Endothelial cell of umbilical vein (primary cell): ENCODE results near the gene KIAA0232. TPM values are rescaled to one million over a fixed set of nuclear protein-coding genes. Genes with fewer than 3 reads are reported as not detected.

Experiments
- BruUV-seq: library from RNA; stranded (reverse); fragments of 400-500 nt; replicated peaks from 2 replicates; lab custom pipeline; 2021; lab: Mats Ljungman, UMichigan
- CTCF ChIA-PET: fragments of 300-600, 350-600 bp; sonication (Branson Sonifier 250); formaldehyde crosslinking; loops from one replicate; lab custom pipeline; 2021; ENCODE audit warnings: antibody characterized with exemption, inconsistent platforms; lab: Charles Lee
- POLR2A ChIA-PET: fragments of 300-600, 350-600 bp; sonication (Branson Sonifier 250); formaldehyde crosslinking; loops from one replicate; lab custom pipeline; 2021; ENCODE audit warnings: antibody characterized with exemption, inconsistent platforms; lab: Charles Lee
- DNase-seq: peaks from one replicate; pipeline ENCODE4 v3.0.0-alpha.2; 2011; ENCODE audit warnings: low read depth, low spot score
- FAIRE-seq: peaks from 2 replicates; lab custom pipeline; 2011; peaks lifted over from hg19 to GRCh38; lab: Jason Lieb, UNC
- H2AFZ ChIP-seq: 2 replicates; pipeline ENCODE4 v1.6.0; 2012; ENCODE audit warnings: low read depth, low read length, control low read depth, inconsistent platforms
- H3K27ac ChIP-seq: 2 replicates; pipeline ENCODE4 v1.5.1; 2011; ENCODE audit warnings: low read depth, mild to moderate bottlenecking, control low read depth, low read length, moderate library complexity; ENCODE audit not compliant: insufficient read depth
- H3K27me3 ChIP-seq, 2 experiments: 2 replicates each; pipeline versions ENCODE4 v1.6.0 to v1.6.1; 2011; ENCODE audit warnings: low read length in 2 of 2, mixed read lengths in 1 of 2; ENCODE audit not compliant: control insufficient read depth in 2 of 2, insufficient read depth in 2 of 2
- H3K36me3 ChIP-seq, 2 experiments: 2 replicates in 1 of 2; 3 replicates in 1 of 2; pipeline ENCODE4 v1.5.1; 2011; ENCODE audit warnings: low read length in 2 of 2, mild to moderate bottlenecking in 1 of 2, moderate library complexity in 1 of 2; ENCODE audit not compliant: control insufficient read depth in 2 of 2, insufficient read depth in 2 of 2; ENCODE audit errors: extremely low read depth in 1 of 2
- H3K4me1 ChIP-seq: 3 replicates; pipeline ENCODE4 v1.5.1; 2011; ENCODE audit warnings: mild to moderate bottlenecking, low read length; ENCODE audit not compliant: control insufficient read depth, insufficient read depth; ENCODE audit errors: extremely low read depth
- H3K4me2 ChIP-seq: 2 replicates; pipeline ENCODE4 v1.6.1; 2011; ENCODE audit warnings: low read length, control low read depth, mixed read lengths; ENCODE audit not compliant: insufficient read depth
- H3K4me3 ChIP-seq, 3 experiments: fragments of 200-600 bp in 1 of 3; sonication (generic), shearing (Covaris generic) in 1 of 3; replicated peaks in 1 of 3; 2 replicates each; pipeline ENCODE4 v1.5.1; 2011 to 2016; ENCODE audit warnings: control low read depth in 3 of 3, low read length in 3 of 3, mild to moderate bottlenecking in 2 of 3, inconsistent platforms in 1 of 3, low read depth in 1 of 3, moderate library complexity in 1 of 3; ENCODE audit not compliant: insufficient read depth in 1 of 3
- H3K79me2 ChIP-seq: 2 replicates; pipeline ENCODE4 v1.6.0; 2012; ENCODE audit warnings: low read length, inconsistent platforms; ENCODE audit not compliant: control insufficient read depth, insufficient read depth
- H3K9ac ChIP-seq: replicated peaks from 2 replicates; pipeline ENCODE3; 2011; ENCODE audit warnings: low read length, control low read depth; ENCODE audit not compliant: insufficient read depth; ENCODE audit errors: extremely low read depth
- H3K9me1 ChIP-seq: replicated peaks from 3 replicates; pipeline ENCODE4 v1.6.0; 2011; ENCODE audit warnings: mild to moderate bottlenecking, low read length; ENCODE audit not compliant: control insufficient read depth, insufficient read depth; ENCODE audit errors: extremely low read depth
- H3K9me3 ChIP-seq: replicated peaks from 2 replicates; pipeline ENCODE4 v1.5.1; 2012; ENCODE audit warnings: low read length, inconsistent platforms; ENCODE audit not compliant: control insufficient read depth, insufficient read depth
- H4K20me1 ChIP-seq: replicated peaks from 2 replicates; pipeline ENCODE3; 2011; ENCODE audit warnings: mild to moderate bottlenecking, low read length; ENCODE audit not compliant: control insufficient read depth, insufficient read depth; ENCODE audit errors: extremely low read depth
- EZH2 ChIP-seq: IDR thresholded peaks from 2 replicates; pipeline ENCODE4 v1.6.1; 2012; ENCODE audit warnings: borderline replicate concordance, low read depth, mild to moderate bottlenecking, moderate library complexity, low read length, inconsistent platforms; ENCODE audit not compliant: severe bottlenecking
- FOS ChIP-seq: IDR thresholded peaks from 2 replicates; pipeline ENCODE4 v1.6.1; 2011; ENCODE audit warnings: mild to moderate bottlenecking, low read length, moderate library complexity, borderline replicate concordance; ENCODE audit not compliant: insufficient read depth
- GATA2 ChIP-seq: IDR thresholded peaks from 2 replicates; pipeline ENCODE4 v1.7.0; 2011; ENCODE audit warnings: low read depth, mild to moderate bottlenecking, moderate library complexity, mixed read lengths, low read length; ENCODE audit not compliant: insufficient read length, insufficient read depth
- JUN ChIP-seq: IDR thresholded peaks from 2 replicates; pipeline ENCODE4 v1.6.1; 2011; ENCODE audit warnings: borderline replicate concordance, low read depth; ENCODE audit not compliant: insufficient read length, insufficient read depth
- MYC ChIP-seq: IDR thresholded peaks from one replicate; pipeline ENCODE4 v1.6.1; 2011; ENCODE audit warnings: mild to moderate bottlenecking, low read depth, low read length
- POLR2A ChIP-seq: IDR thresholded peaks from 2 replicates; pipeline ENCODE4 v1.6.1; 2012; ENCODE audit warnings: low read depth, mild to moderate bottlenecking, control low read depth, low read length
- POLR2AphosphoS5 ChIP-seq: IDR thresholded peaks from 2 replicates; pipeline ENCODE4 v1.6.1; 2012; ENCODE audit warnings: low read depth, mild to moderate bottlenecking, control low read depth, low read length, moderate library complexity; ENCODE audit not compliant: insufficient read depth
- dilution Hi-C: fragments of 300-500 bp; cut with MboI; formaldehyde crosslinking; loops from one replicate; pipeline ENCODE4 v1.15.0; 2019; ENCODE audit warnings: low sequenced_read_pairs; ENCODE audit not compliant: extremely low pct_ligation_motif_present
- intact Hi-C: fragments of 100-400 bp; cut with micrococcal nuclease; formaldehyde crosslinking; loops from one replicate; pipeline ENCODE4 v1.10.0; 2022
- polyA plus RNA-seq, 4 experiments: library from polyadenylated mRNA; depleted of rRNA in 3 of 4; stranded (reverse) in 3 of 4; unstranded in 1 of 4; fragments of >200 nt; gene quantifications; 2 replicates each; pipeline versions ENCODE4 v1.2.1 to v1.2.3, GENCODE V29; 2011 to 2012; ENCODE audit warnings: missing spikeins in 1 of 4
- total RNA-seq: library from RNA; stranded (reverse); gene quantifications from 2 replicates; pipeline ENCODE4 v1.2.3, GENCODE V29; 2021

The KIAA0232 gene
- total and polyA plus RNA-seq, 2 donors (not counting 3 experiments of a cell fraction or from before 2014, with no cell fraction given) = 5.3 to 18.4 TPM

GRCh38 chr4:6765703-6766102, 16.8 kb upstream of the KIAA0232 start:
- no peak for TF ChIP-seq JUN
- TF ChIP-seq POLR2AphosphoS5 = no peak
- TF ChIP-seq POLR2A = no peak
- TF ChIP-seq MYC = no peak
- no peak for TF ChIP-seq FOS
- no peak for TF ChIP-seq EZH2
- Histone ChIP-seq H3K4me3 (no peak overlapping the region), H3K9me3 (no peaks in the 10 kb centered on the region), H2AFZ (no peak overlapping the region), H3K4me2 (no peak overlapping the region), H3K9ac (no peak overlapping the region), H3K9me1 (no peaks in the 10 kb centered on the region), H4K20me1 (no peaks in the 10 kb centered on the region), H3K36me3 (no peaks in the 10 kb centered on the region), H3K27me3 (peaks cover 7 to 13% of the 10 kb centered on the region in 2 experiments), H3K27ac (no peak overlapping the region), H3K79me2 (no peaks in the 10 kb centered on the region), H3K4me1 (no peaks in the 10 kb centered on the region)
- ChIA-PET POLR2A (no interaction called here), CTCF (no interaction called here)
- FAIRE-seq (no peak), DNase-seq (no peak)
- intact Hi-C loops = no loop called here
- BruUV-seq = no TSS peak
- dilution Hi-C loops = no loop called here

- Histone ChIP-seq H3K4me1 (no peaks in the 10 kb centered on the region), H3K4me3 (no peak overlapping the region), H3K79me2 (no peaks in the 10 kb centered on the region), H3K4me2 (no peak overlapping the region), H3K9me3 (no peaks in the 10 kb centered on the region), H3K9me1 (no peaks in the 10 kb centered on the region), H3K27me3 (peaks cover 7 to 13% of the 10 kb centered on the region in 2 experiments), H3K27ac (no peak overlapping the region), H3K36me3 (no peaks in the 10 kb centered on the region), H4K20me1 (no peaks in the 10 kb centered on the region), H3K9ac (no peak overlapping the region), H2AFZ (no peak overlapping the region)
- BruUV-seq = no TSS peak
- CTCF ChIA-PET = no interaction called here
- intact Hi-C loops (no loop called here), dilution Hi-C loops (no loop called here)
- POLR2A ChIA-PET = interaction anchor here (0.6 kb wide), 1 partner anchor 90 kb away, joined by 3 read pairs; no protein-coding TSS in a partner anchor
- TF ChIP-seq EZH2 (no peak), MYC (no peak), GATA2 (no peak)
- no peak for FAIRE-seq
- no peak for DNase-seq
Observed at GRCh38 chr4:6767386-6767747, 15.2 kb upstream of the KIAA0232 start.
